ENCODE data around the gene EGFL8.
A peak's percentile ranks its signal among the peaks of the same experiment; 100 is the strongest.

Gene EGFL8

GRCh38 chr6:32171234-32171633 lies 6.8 kb downstream of the EGFL8 start:
- Histone ChIP-seq H3K36me3 (ENCODE audit: control insufficient read depth in 1 of 2, insufficient read depth in 2 of 2, low read length in 2 of 2) (peaks cover 33 to 49% of the 10 kb centered on the region in 2 donors), H3K27me3 (ENCODE audit: low read depth, low read length) (no peaks in the 10 kb centered on the region), H3K4me1 (ENCODE audit: control insufficient read depth in 1 of 2, insufficient read depth in 2 of 2, low read length in 2 of 2) (peaks cover 10 to 32% of the 10 kb centered on the region in 2 donors), H3K27ac (ENCODE audit: low read length) (no peak overlapping the region), H3K4me3 (ENCODE audit: low read depth in 1 of 2, low read length in 2 of 2) (no peak overlapping the region), H3K9me3 (ENCODE audit: control insufficient read depth in 1 of 2, low read length in 2 of 2) (no peaks in the 10 kb centered on the region)

- Histone ChIP-seq H3K27me3 (ENCODE audit: low read depth, low read length) (no peaks in the 10 kb centered on the region), H3K9me3 (ENCODE audit: control insufficient read depth in 1 of 2, low read length in 2 of 2) (no peaks in the 10 kb centered on the region), H3K4me3 (ENCODE audit: low read depth in 1 of 2, low read length in 2 of 2) (no peak overlapping the region), H3K4me1 (ENCODE audit: control insufficient read depth in 1 of 2, insufficient read depth in 2 of 2, low read length in 2 of 2) (peaks cover 21 to 34% of the 10 kb centered on the region in 2 donors), H3K27ac (ENCODE audit: low read length) (no peak overlapping the region), H3K36me3 (ENCODE audit: control insufficient read depth in 1 of 2, insufficient read depth in 2 of 2, low read length in 2 of 2) (peaks cover 25 to 34% of the 10 kb centered on the region in 2 donors)
Observed at GRCh38 chr6:32173051-32173727, 8.8 kb downstream of the EGFL8 start.

GRCh38 chr6:32174416-32174815 lies 10.0 kb downstream of the EGFL8 start:
- H3K4me1 ChIP-seq (ENCODE audit: control insufficient read depth in 1 of 2, insufficient read depth in 2 of 2, low read length in 2 of 2), result peaks cover 28 to 40% of the 10 kb centered on the region in 2 donors
- H3K4me3 ChIP-seq (ENCODE audit: low read depth in 1 of 2, low read length in 2 of 2), result no peak overlapping the region
- H3K27ac ChIP-seq (ENCODE audit: low read length), result no peak overlapping the region
- no peaks in the 10 kb centered on the region for H3K27me3 ChIP-seq (ENCODE audit: low read depth, low read length)
- no peaks in the 10 kb centered on the region for H3K9me3 ChIP-seq (ENCODE audit: control insufficient read depth in 1 of 2, low read length in 2 of 2)
- peaks cover 15 to 22% of the 10 kb centered on the region in 2 donors for H3K36me3 ChIP-seq (ENCODE audit: control insufficient read depth in 1 of 2, insufficient read depth in 2 of 2, low read length in 2 of 2)

- Histone ChIP-seq H3K27me3 (ENCODE audit: low read depth, low read length) (no peaks in the 10 kb centered on the region), H3K4me1 (ENCODE audit: control insufficient read depth in 1 of 2, insufficient read depth in 2 of 2, low read length in 2 of 2) (peaks cover 35 to 48% of the 10 kb centered on the region in 2 donors), H3K4me3 (ENCODE audit: low read depth in 1 of 2, low read length in 2 of 2) (peak overlapping the region; percentile 80 to 84), H3K9me3 (ENCODE audit: control insufficient read depth in 1 of 2, low read length in 2 of 2) (no peaks in the 10 kb centered on the region), H3K27ac (ENCODE audit: low read length) (peak overlapping the region; percentile 82), H3K36me3 (ENCODE audit: control insufficient read depth in 1 of 2, insufficient read depth in 2 of 2, low read length in 2 of 2) (peaks cover 6 to 16% of the 10 kb centered on the region in 2 donors)
Observed at GRCh38 chr6:32175322-32175710, 10.9 kb downstream of the EGFL8 start.

- Histone ChIP-seq H3K9me3 (ENCODE audit: control insufficient read depth in 1 of 2, low read length in 2 of 2) (no peaks in the 10 kb centered on the region), H3K4me1 (ENCODE audit: control insufficient read depth in 1 of 2, insufficient read depth in 2 of 2, low read length in 2 of 2) (peaks cover 35 to 48% of the 10 kb centered on the region in 2 donors), H3K4me3 (ENCODE audit: low read depth in 1 of 2, low read length in 2 of 2) (peak within 1 kb of the TSS; percentile 80 to 84), H3K27me3 (ENCODE audit: low read depth, low read length) (no peaks in the 10 kb centered on the region), H3K27ac (ENCODE audit: low read length) (peak within 1 kb of the TSS; percentile 99), H3K36me3 (ENCODE audit: control insufficient read depth in 1 of 2, insufficient read depth in 2 of 2, low read length in 2 of 2) (peaks cover 7 to 14% of the 10 kb centered on the region in 2 donors)
Observed at GRCh38 chr6:32175711-32176475, 11.5 kb downstream of the EGFL8 start, which contains the start of gene AGPAT1. AGPAT1 (minus strand) TSS chr6:32176084; CDS start chr6:32171496, 4,588 bp downstream.

GRCh38 chr6:32176476-32177182 lies 12.2 kb downstream of the EGFL8 start:
- Histone ChIP-seq H3K4me1 (ENCODE audit: control insufficient read depth in 1 of 2, insufficient read depth in 2 of 2, low read length in 2 of 2) (peaks cover 35 to 48% of the 10 kb centered on the region in 2 donors), H3K27ac (ENCODE audit: low read length) (peak overlapping the region; percentile 99), H3K4me3 (ENCODE audit: low read depth in 1 of 2, low read length in 2 of 2) (peak overlapping the region; percentile 80 to 84)

GRCh38 chr6:32177183-32177787 lies 12.9 kb downstream of the EGFL8 start:
- Histone ChIP-seq H3K4me1 (ENCODE audit: control insufficient read depth in 1 of 2, insufficient read depth in 2 of 2, low read length in 2 of 2) (peaks cover 35 to 51% of the 10 kb centered on the region in 2 donors), H3K4me3 (ENCODE audit: low read depth in 1 of 2, low read length in 2 of 2) (peak overlapping the region; percentile 80 to 84), H3K36me3 (ENCODE audit: control insufficient read depth in 1 of 2, insufficient read depth in 2 of 2, low read length in 2 of 2) (peaks cover 12 to 19% of the 10 kb centered on the region in 2 donors)

More at GRCh38 chr6:32176476-32177182, 12.2 kb downstream of the EGFL8 start:
- H3K27me3 ChIP-seq (ENCODE audit: low read depth, low read length), result no peaks in the 10 kb centered on the region
- peaks cover 10 to 17% of the 10 kb centered on the region in 2 donors for H3K36me3 ChIP-seq (ENCODE audit: control insufficient read depth in 1 of 2, insufficient read depth in 2 of 2, low read length in 2 of 2)
- no peaks in the 10 kb centered on the region for H3K9me3 ChIP-seq (ENCODE audit: control insufficient read depth in 1 of 2, low read length in 2 of 2)

GRCh38 chr6:32177788-32178546 lies 13.6 kb downstream of the EGFL8 start, which contains the start of gene RNF5:
RNF5 (plus strand) TSS chr6:32178405; CDS start chr6:32178512, 107 bp downstream.
- Histone ChIP-seq H3K27me3 (ENCODE audit: low read depth, low read length) (no peaks in the 10 kb centered on the region), H3K9me3 (ENCODE audit: control insufficient read depth in 1 of 2, low read length in 2 of 2) (no peaks in the 10 kb centered on the region), H3K36me3 (ENCODE audit: control insufficient read depth in 1 of 2, insufficient read depth in 2 of 2, low read length in 2 of 2) (peaks cover 17 to 24% of the 10 kb centered on the region in 2 donors), H3K4me3 (ENCODE audit: low read depth in 1 of 2, low read length in 2 of 2) (peak within 1 kb of the TSS; percentile 80 to 84), H3K27ac (ENCODE audit: low read length) (peak within 1 kb of the TSS; percentile 99), H3K4me1 (ENCODE audit: control insufficient read depth in 1 of 2, insufficient read depth in 2 of 2, low read length in 2 of 2) (peaks cover 35 to 52% of the 10 kb centered on the region in 2 donors)

More at GRCh38 chr6:32177183-32177787, 12.9 kb downstream of the EGFL8 start:
- no peaks in the 10 kb centered on the region for H3K27me3 ChIP-seq (ENCODE audit: low read depth, low read length)
- peak overlapping the region; percentile 99 for H3K27ac ChIP-seq (ENCODE audit: low read length)
- no peaks in the 10 kb centered on the region for H3K9me3 ChIP-seq (ENCODE audit: control insufficient read depth in 1 of 2, low read length in 2 of 2)

GRCh38 chr6:32178547-32179440 lies 14.4 kb downstream of the EGFL8 start:
- Histone ChIP-seq H3K4me1 (ENCODE audit: control insufficient read depth in 1 of 2, insufficient read depth in 2 of 2, low read length in 2 of 2) (peaks cover 35 to 48% of the 10 kb centered on the region in 2 donors), H3K4me3 (ENCODE audit: low read depth in 1 of 2, low read length in 2 of 2) (peak overlapping the region; percentile 80 to 84), H3K27ac (ENCODE audit: low read length) (peak overlapping the region; percentile 99), H3K9me3 (ENCODE audit: control insufficient read depth in 1 of 2, low read length in 2 of 2) (no peaks in the 10 kb centered on the region), H3K36me3 (ENCODE audit: control insufficient read depth in 1 of 2, insufficient read depth in 2 of 2, low read length in 2 of 2) (peaks cover 21 to 29% of the 10 kb centered on the region in 2 donors), H3K27me3 (ENCODE audit: low read depth, low read length) (no peaks in the 10 kb centered on the region)
